HG02970 (cell line): Measurements from ENCODE around the gene ZCCHC4.

Experiments used
- ATAC-seq: cut with Tn5 transposase; IDR thresholded peaks from one replicate; pipeline ENCODE4 v1.9.1; 2021; ENCODE audit warnings: mild to moderate bottlenecking, moderate library complexity, moderate number of reproducible peaks; ENCODE audit not compliant: unreplicated experiment, low FRiP score

Gene ZCCHC4, protein sequence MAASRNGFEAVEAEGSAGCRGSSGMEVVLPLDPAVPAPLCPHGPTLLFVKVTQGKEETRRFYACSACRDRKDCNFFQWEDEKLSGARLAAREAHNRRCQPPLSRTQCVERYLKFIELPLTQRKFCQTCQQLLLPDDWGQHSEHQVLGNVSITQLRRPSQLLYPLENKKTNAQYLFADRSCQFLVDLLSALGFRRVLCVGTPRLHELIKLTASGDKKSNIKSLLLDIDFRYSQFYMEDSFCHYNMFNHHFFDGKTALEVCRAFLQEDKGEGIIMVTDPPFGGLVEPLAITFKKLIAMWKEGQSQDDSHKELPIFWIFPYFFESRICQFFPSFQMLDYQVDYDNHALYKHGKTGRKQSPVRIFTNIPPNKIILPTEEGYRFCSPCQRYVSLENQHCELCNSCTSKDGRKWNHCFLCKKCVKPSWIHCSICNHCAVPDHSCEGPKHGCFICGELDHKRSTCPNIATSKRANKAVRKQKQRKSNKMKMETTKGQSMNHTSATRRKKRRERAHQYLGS

DNA sequence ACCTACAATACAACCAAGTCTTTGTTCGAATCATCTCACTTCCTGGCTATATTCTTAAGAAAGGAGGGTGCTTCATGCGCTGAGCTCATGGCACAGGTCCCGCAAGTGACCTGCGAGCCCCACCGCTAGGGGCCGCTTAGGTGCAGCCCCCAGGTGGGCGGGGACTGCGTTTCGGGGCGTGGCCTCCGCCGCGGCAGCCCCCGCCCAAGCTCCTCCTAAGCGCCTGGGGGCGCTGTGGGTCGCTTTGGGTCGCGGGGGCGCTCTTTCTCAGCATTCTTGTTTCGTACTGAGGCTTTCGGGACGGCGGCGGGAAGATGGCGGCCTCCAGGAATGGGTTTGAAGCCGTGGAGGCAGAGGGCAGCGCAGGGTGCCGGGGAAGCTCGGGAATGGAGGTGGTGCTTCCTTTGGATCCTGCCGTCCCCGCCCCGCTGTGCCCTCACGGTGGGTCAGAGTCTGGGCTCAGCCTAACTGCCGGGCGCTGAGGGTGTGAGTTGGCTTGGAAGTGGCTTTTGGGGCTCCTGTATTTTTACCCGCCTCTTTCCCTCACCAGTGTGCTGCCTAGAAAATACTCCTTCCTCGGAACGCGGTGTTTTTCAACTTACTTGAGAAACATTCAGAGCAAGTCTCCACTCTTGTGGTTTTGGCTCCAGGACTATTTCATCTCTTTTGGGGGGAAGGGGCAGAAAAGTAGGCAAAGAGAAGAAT lies at the start of gene ZCCHC4:
Gene ZCCHC4 (plus strand): TSS at position 279 of the 705 bp plus-strand sequence. CDS start 36 bp downstream, at position 315.
- peak; percentile 91 for ATAC-seq

DNA sequence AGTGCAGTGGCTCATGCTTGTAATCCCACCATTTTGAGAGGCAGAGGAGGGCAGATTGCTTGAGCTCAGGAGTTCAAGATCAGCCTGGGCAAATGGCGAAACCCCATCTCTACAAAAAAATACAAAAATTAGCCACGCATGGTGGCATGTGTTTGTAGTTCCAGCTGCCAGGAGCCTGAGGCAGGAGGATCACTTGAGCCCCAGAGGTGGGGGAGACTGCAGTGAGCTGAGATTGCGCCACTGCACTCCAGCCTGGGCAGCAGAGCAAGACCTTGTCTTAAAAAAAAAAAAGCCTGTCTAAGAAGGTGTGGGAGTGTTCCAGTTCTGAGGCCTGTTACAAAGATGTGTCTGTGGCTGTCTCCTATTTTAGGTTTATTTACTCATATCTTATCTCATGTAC lies 40.7 kb upstream of the ZCCHC4 start:
- no peak for ATAC-seq

DNA sequence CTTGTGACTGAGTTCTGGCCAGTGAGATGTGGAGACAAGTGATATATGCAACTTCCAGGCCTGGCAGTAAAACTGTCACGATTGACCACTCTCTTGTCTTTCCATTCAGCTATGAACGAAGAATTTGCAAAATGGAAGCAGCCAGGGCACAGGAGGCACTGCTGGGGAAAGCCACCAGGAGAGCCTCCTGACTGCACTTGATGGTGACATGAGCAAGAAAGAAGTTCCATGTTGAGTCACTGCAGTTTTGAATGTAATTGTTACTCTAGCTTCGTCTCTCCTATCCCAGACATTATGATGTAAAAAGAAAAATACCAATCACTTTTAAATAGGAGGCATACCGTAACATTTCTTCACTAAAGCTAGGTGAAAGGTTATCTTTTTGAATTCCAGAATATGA lies 32.4 kb upstream of the ZCCHC4 start:
- ATAC-seq = no peak

DNA sequence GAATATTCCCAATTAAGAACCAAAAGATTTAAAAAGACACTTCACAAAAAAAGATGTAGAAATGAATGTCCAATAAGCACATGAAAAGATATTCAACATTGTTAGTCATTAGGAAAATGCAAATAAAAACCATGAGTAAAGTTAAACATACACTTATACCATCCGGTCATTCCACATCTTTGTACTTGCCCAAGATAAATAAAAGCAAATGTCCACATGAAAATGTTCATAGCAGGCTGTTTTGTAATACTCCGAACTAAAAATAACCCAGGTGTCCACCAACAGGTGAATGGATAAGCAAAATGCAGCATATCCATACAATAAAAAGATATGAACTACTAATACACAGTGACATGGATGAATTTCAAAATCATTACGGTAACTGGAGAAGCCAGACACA lies 28.6 kb upstream of the ZCCHC4 start:
- no peak for ATAC-seq

DNA sequence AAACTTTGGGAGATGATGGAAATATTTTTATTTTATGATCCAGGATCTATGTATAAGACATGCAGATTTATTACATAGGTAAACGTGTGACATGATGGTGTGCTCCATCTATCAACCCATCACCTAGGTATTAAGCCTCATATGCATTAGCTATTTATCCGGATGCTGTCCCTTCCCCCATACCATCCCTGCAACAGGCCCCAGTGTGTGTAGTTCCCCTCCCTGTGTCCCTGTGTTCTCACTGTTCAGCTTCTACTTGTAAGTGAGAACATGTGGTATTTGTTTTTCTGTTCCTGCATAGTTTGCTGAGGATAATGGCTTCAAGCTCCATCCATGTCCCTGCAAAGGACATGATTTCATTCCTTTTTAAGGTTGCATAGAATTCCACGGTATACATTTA lies 28.1 kb upstream of the ZCCHC4 start:
- no peak for ATAC-seq

DNA sequence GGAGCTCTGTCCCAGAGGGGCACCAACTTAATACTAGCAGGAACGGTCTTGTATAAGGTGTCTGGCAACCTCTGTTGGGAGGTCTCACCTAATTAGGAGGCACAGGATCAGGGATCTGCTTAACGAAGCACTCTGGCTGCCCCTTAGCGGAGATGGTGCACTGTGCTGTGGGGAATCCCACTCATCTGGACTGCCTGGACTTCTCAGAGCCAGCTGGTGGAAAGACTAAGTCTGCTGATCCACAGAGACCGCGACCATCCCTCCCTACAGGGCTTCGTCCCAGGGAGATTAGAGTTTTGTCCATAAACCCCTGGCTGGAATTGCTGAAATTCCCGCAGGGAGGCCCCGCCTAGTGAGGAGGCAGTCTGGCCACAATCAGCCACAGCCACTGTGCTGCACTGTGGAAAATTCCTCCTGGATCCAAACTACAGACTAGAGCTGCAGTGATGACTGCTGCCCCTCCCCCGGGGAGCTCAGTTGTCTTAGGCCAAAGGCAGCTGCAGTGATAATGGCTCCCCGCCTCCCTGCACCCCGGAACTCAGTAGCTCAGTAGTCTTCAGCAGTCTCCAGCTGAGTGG lies 22.0 kb upstream of the ZCCHC4 start:
- ATAC-seq = no peak

DNA sequence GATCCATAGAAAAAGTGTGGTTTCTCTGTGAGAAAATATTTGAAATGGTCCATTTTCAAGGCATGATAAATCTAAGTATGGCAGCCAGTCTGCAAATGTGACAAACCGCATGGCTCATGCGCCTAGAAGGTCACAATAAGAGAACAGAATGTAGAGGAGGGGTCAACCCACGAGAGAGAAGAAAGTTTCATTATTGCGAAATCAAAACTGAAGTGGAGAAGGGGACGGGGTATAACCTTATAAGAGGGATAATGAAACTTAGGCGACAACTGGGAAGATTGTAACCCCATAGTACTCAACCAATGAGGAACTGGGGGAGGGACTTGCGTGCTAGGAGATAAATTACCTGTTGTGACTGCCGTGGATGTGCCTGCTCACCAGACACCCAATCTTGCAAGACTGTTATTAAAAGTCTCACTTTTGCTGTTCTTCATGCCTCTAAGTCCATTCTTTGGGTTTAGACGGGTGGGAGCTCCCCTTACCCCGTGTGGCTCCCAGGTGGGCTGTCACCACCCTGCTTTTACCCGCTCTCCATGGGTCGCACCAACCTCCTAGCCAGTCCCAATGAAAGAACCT lies 21.3 kb upstream of the ZCCHC4 start:
- no peak for ATAC-seq

DNA sequence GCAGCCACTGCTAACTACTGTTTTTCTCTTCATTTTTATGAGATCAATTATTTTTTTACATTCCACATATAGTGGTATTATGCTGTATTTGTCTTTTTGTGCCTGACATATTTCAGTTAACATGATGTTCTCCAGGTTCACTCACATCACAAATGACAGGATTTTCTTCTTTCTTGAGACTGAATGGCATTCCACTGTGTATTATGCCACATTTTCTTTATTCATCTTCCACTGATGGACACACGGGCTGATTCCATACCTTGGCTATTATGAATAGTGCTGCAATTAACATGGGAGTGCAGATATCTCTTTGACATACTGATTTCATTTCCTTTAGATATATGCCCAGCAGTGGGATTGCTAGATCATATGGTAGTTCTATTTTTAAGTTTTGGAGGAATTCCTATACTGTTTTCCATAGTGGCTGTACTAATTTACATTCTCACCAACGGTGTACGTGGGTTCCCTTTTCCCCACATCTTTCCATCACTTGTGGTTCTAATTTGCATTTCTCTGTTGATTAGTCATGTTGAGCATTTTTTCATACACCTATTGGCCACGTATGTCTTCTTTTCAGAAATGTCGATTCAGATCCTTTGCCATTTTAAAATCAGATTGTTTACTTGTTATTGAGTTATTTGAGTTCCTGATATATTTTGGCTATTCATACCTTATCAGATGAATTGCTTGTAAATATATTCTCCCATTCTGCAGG lies 14.9 kb upstream of the ZCCHC4 start:
- ATAC-seq = no peak

DNA sequence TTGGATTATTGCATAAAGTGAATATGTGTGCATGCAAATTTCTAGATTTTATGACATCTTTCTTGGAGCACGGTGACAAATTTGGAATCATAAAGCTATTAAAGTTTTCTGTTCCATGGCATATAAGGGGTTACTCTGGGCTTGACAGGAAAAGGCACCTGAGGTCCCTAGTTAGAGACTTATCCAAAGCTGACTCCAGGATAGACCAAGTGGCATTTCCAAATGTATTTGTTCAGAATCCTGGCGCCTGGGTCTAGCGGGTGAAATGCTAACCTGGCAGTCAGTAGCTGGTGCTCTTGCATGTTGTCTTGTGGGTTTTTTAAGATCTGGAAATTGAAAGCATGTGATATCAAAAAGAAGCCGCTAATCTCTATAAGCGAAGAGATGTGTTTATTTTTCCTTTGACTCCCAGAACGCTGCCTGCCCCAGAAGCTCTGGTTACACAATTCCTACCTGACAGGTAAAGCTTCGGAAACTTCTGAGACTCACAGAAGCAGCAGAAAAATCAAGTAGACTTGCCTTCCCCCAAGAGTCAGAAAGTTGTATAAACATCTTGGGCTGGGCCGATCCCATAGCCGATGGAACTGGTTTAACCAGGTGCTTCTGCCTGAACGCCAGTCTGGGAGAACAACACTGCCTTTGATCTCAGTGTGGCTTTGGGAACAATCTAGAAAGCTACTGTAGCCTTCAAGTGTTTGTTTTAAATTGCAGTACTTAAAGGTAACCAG lies 12.9 kb upstream of the ZCCHC4 start:
- ATAC-seq = no peak

DNA sequence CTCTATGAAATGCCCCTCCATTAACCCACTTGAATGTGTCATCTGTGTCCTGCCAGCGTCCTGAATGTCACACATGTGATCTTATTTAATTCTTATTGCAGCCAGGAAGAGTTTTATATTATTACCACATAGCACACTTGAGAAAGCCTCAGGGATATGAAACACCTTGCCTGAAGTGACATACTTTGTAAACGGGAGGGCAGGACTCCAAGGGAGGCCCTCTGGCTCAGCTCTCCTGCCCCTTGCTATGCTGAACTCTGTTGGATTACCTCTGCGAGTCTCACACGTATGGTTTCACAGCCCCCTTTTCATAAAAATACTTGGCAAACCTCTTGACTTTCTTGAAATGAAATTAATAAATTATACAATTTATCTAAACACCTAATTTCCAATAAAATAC lies 11.1 kb upstream of the ZCCHC4 start:
- no peak for ATAC-seq

DNA sequence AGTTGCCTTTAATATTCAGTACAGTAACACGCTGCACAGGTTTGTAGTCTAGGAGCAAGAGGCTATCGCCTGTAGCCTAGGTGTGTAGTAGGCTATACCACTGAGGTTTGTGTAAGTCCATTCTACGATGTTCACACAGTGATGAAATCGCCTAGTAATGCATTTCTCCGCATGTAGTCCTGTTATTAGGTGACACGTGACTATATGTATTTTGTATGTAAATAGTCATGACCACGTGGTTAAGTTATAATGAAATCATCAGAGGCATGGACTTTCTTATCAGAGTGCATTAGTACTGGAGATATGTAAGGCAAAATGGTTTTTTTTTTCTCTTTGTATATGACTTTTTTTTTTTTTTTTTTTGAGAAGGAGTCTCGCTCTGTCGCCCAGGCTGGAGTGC lies 9.9 kb upstream of the ZCCHC4 start:
- ATAC-seq = no peak

DNA sequence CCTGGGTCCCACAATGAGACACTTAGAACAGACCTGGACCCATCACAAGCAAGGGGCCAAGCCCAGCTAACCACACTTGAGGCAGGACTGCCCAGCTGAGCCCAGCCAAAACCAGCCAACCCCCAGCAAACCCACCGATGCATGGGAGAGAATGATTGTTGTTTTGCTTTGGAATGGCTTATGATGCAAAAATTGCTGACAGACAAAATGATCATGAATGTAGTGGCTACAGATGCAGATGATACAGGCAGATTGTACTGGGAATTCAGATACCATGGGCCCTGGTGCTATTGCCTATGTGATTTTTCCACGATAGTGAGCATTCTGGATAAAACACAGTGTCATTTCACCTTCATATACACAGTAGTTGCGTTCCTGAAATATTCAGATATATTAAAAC lies 9.0 kb upstream of the ZCCHC4 start:
- no peak for ATAC-seq

DNA sequence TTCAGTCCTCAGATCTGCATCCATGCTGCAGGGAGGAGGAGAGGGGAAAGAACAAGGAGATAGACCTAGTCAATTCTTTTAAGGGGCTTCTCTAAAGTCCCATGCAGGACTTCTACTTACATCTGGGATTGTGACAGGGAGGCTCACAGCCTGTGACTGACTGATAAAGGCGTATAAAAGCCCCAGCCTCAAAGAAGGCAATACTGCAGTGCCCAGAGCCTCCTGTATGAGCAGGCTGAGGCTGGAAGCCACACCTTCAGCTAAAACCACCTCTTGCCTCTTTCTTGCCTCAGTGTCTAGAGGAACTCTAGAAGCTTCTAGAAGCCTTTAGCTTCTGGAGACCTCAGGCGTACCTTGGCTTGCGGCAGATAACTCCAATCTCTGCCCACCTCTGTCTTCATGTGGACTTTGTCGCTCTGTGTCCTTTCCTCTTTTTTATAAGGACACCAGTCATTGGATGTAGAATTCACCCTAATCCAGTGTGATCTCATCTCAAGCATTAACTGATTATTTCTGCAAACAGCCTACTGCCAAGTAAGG lies 6.0 kb upstream of the ZCCHC4 start:
- ATAC-seq = no peak

DNA sequence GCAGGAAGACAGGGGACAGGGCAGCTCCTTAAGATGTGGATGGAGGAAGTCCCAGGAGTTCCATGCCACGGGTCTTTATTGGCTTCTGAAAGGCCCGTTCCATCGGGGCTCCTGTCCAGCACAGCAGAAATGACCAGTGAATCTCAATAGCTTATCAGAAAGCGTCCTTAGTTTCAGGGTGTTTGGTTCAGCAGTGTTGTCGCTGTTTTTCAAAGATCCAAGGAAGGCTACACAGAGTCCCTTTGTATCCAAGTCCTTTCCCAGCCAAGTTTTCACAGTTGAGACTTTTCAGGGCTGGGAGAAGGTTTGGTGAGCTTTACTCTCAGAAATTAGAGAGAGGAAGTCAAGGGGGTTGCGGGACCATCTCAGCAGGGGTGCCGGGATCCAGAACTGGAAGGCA lies 5.0 kb upstream of the ZCCHC4 start:
- ATAC-seq = no peak

DNA sequence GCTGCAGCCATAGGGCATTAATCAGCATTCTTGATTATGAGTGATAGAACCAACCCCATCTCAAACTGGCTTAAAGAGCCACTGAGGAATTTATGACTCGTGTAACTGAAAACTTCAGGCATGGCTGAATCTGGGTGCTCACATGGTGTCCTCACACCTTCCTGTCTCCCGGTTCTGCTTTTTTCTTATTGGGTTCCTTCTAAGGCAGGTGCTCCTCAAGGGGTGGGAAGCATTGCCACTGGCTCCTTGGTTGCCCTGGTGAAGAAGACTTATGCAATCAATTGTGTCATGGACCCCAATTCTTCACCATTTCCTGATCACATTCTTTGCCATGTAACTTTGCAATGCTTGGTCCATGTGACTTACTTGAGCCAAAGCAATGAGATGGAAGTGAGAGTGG lies 4.3 kb upstream of the ZCCHC4 start:
- ATAC-seq = no peak

DNA sequence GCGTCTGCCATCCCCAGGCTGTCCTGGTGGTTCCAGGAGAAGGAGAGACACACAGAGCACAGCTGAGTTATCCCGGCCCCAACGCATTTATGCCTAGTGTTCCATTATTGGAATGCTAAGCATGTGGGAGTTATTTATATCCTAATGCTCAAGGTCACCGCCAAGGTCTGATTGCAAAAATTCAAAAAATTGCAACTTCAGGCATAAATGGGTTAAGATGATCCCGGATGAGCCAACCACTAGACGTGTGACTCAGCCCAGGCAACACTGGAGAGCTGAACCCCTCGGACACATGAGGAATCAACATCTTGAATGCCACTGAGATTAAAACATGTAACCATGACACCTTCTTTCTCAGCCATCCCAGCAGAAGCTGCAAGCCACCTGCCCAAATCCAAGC lies 3.8 kb upstream of the ZCCHC4 start:
- ATAC-seq = no peak

DNA sequence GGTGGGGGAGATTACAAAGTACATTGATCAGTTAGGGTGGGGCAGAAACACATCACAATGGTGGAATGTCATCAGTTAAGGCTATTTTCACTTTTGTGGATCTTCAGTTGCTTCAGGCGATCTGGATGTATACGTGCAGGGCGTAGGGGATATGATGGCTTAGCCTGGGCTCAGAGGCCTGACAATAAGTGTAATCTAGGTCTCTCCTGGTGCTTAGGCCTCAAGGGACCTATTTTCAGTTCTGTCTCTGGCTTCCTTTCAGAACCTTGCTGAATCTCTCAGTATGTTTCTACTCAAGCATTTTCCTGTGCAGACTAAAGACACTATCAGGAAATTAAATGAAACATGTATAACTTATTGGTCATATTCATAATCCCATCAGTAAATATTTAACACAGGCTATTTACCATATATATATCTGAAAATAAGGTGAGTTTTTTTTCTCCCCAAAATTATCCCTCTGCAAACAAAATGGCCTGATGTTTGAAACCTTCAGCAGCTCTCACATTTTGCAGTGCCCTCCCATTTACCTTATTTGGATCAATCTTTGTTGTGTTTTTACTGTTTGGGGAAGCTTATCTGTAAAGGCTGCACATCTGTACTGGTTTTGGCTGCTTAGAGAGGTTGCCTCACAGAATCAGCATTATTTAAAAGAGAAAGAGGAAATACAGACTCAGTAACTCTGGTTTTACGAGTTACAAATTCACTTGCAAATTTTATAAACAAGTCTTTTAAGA lies 2.3 kb upstream of the ZCCHC4 start:
- peak; percentile 39 for ATAC-seq

DNA sequence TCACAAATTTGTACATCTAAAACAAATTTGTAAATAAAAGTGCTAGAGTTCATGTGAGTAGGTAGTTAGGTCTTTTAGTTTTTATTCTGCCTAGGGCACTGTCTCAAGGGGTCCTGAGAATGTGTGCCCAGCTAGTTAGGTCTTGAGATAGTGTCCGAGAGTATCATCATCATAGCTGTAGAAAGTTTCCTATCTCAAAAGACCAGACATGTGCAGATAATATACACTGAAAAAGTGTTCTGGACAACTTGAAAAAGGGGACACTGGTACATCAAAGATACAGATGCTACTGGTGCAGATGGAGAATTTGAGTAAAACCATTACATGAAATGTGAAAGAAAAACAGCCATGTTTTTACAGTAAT lies 1.8 kb upstream of the ZCCHC4 start:
- ATAC-seq = no peak
